Kidney (tissue), 14 donors: ENCODE results near the gene ABLIM3. TPM values are rescaled to one million over a fixed set of nuclear protein-coding genes. Genes with fewer than 3 reads are reported as not detected.

Experiments
- DNase-seq, 5 donors: peaks; one replicate each; pipeline ENCODE4 v3.0.0-alpha.2; 2013 to 2020
- FAIRE-seq: peaks from 2 replicates; lab custom pipeline; 2012; peaks lifted over from hg19 to GRCh38; lab: Jason Lieb, UNC
- H3K27ac ChIP-seq, 2 donors: one replicate each; pipeline ENCODE4 v1.7.0; 2013; ENCODE audit warnings: low read depth in 2 of 2, low read length in 2 of 2, inconsistent platforms in 1 of 2
- H3K27me3 ChIP-seq: one replicate; pipeline ENCODE4 v1.7.1; 2013; ENCODE audit warnings: low read length, inconsistent platforms; ENCODE audit not compliant: control insufficient read depth, insufficient read depth
- H3K36me3 ChIP-seq, 3 donors: one replicate each; pipeline versions ENCODE4 v1.7.0 to v1.7.1; 2013; ENCODE audit warnings: low read length in 3 of 3, control low read depth in 1 of 3, inconsistent platforms in 1 of 3; ENCODE audit not compliant: insufficient read depth in 3 of 3, control insufficient read depth in 2 of 3
- H3K4me1 ChIP-seq, 3 donors: one replicate each; pipeline versions ENCODE4 v1.7.0 to v1.7.1; 2013; ENCODE audit warnings: low read length in 3 of 3, inconsistent platforms in 1 of 3, low read depth in 1 of 3; ENCODE audit not compliant: control insufficient read depth in 2 of 3, insufficient read depth in 2 of 3
- H3K4me3 ChIP-seq, 3 donors: one replicate each; pipeline versions ENCODE4 v1.7.0 to v1.8.1; 2013; ENCODE audit warnings: low read length in 3 of 3, control low read depth in 1 of 3, inconsistent platforms in 1 of 3
- H3K9ac ChIP-seq, 3 donors: one replicate each; pipeline versions ENCODE4 v1.7.0 to v1.7.1; 2013; ENCODE audit warnings: low read length in 3 of 3, control low read depth in 1 of 3, inconsistent platforms in 1 of 3
- H3K9me3 ChIP-seq, 3 donors: one replicate each; pipeline versions ENCODE4 v1.7.0 to v1.7.1; 2013; ENCODE audit warnings: low read length in 3 of 3, control low read depth in 1 of 3, inconsistent platforms in 1 of 3; ENCODE audit not compliant: control insufficient read depth in 2 of 3, insufficient read depth in 1 of 3
- CTCF ChIP-seq: IDR thresholded peaks from 3 replicates; pipeline ENCODE4 v1.5.1; 2012; ENCODE audit warnings: mild to moderate bottlenecking, moderate library complexity, borderline replicate concordance; ENCODE audit not compliant: insufficient read depth; ENCODE audit errors: extremely low read depth
- intact Hi-C: fragments of 100-400 bp; cut with DNase I; formaldehyde crosslinking; loops from one replicate; pipeline ENCODE4 v1.11.1; 2022
- polyA plus RNA-seq: library from polyadenylated mRNA; stranded (reverse); fragments of 350-450 nt; fragmentation: Illumina TruSeq; extraction: RNeasy Lipid Tissue Mini Kit (QIAGEN cat#74804); gene quantifications from one replicate; pipeline ENCODE4 v1.2.3, GENCODE V29; 2014; ENCODE audit warnings: low read depth, low replicate concordance; ENCODE audit not compliant: insufficient read depth
- total RNA-seq: library from RNA; stranded (reverse); fragmentation: NEBNext Ultra II Directional; extraction: Animal tissue kit (Norgen Biotek cat#: 25700); gene quantifications from one replicate; pipeline ENCODE4 v1.2.1, GENCODE V29; 2021
- donor health status: control.
- donor health status: control.
- donor health status: control.
- donor health status: control.
- donor health status: control.
- donor health status: DM: yes; HTN: yes; CAD: no.
- donor health status: Normal renal cell carcinoma (clear cell type).

ABLIM3 gene
- total and polyA plus RNA-seq, 2 donors from 2014 or later: 20.1 to 21.7 TPM

- no peaks in the 10 kb centered on the region for H3K27me3 ChIP-seq
- H3K9ac ChIP-seq: no peak overlapping the region
- no peak for FAIRE-seq
- peaks cover 0 to 2% (median 0%) of the 10 kb centered on the region in 3 donors for H3K4me1 ChIP-seq
- H3K27ac ChIP-seq: no peak overlapping the region
- intact Hi-C loops: no loop called here
- H3K36me3 ChIP-seq: no peaks in the 10 kb centered on the region
- no peaks in the 10 kb centered on the region for H3K9me3 ChIP-seq
- H3K4me3 ChIP-seq: no peak overlapping the region
- DNase-seq: no peak
- no peak for TF ChIP-seq CTCF
These were observed 31.6 kb downstream of the ABLIM3 start for GRCh38 chr5:149172709-149173505.

GRCh38 chr5:149174847-149175234 is 33.5 kb downstream of the ABLIM3 start:
- Histone ChIP-seq H3K4me1 (peaks cover 0 to 2% (median 0%) of the 10 kb centered on the region in 3 donors), H3K36me3 (no peaks in the 10 kb centered on the region), H3K9me3 (no peaks in the 10 kb centered on the region), H3K27ac (no peak overlapping the region), H3K9ac (no peak overlapping the region), H3K4me3 (no peak overlapping the region), H3K27me3 (no peaks in the 10 kb centered on the region)
- intact Hi-C loops: no loop called here
- TF ChIP-seq CTCF: no peak
- FAIRE-seq: no peak
- no peak for DNase-seq

- FAIRE-seq (no peak), DNase-seq (no peak)
- intact Hi-C loops: no loop called here
These were observed 34.2 kb downstream of the ABLIM3 start for GRCh38 chr5:149175346-149176105.

More at GRCh38 chr5:149175346-149176105, 34.2 kb downstream of the ABLIM3 start:
- no peak overlapping the region for H3K4me3 ChIP-seq
- H3K9me3 ChIP-seq: no peaks in the 10 kb centered on the region
- no peak overlapping the region for H3K27ac ChIP-seq
- H3K27me3 ChIP-seq: no peaks in the 10 kb centered on the region
- TF ChIP-seq CTCF: no peak
- H3K4me1 ChIP-seq: peaks cover 0 to 2% (median 0%) of the 10 kb centered on the region in 3 donors
- H3K9ac ChIP-seq: no peak overlapping the region
- no peaks in the 10 kb centered on the region for H3K36me3 ChIP-seq
